Liver (tissue), 3 donors: ENCODE results near the gene WWC1.

ENCODE experiments used
- EGR1 ChIP-seq, 2 donors: IDR thresholded peaks; 2 replicates each; pipeline ENCODE4 v1.6.1; 2016 to 2018; ENCODE audit warnings: antibody characterized with exemption in 2 of 2, low read depth in 2 of 2
- TF ChIP-seq, protein P1 (sequence below): IDR thresholded peaks from 2 replicates; pipeline ENCODE4 v1.6.1; 2016; ENCODE audit warnings: antibody characterized with exemption, mild to moderate bottlenecking
- TF ChIP-seq, protein P2 (sequence below): fragments of 150-350 bp; IDR thresholded peaks from 2 replicates; pipeline ENCODE4 v1.5.1; 2017; ENCODE audit warnings: improper control_type of control experiment, low read depth, low read length; ENCODE audit not compliant: missing input control
- TF ChIP-seq, protein P3 (sequence below): IDR thresholded peaks from 2 replicates; pipeline ENCODE4 v1.6.1; 2016; ENCODE audit warnings: antibody characterized with exemption
- donor health status: healthy.
- donor health status: healthy.

GRCh38 chr5:168407211-168407610, 115.8 kb downstream of the WWC1 start:
- TF ChIP-seq EGR1 (IDR thresholded peaks at IDR 0.05; ENCODE audit: low read depth in 2 of 2), result no peak
- TF ChIP-seq, protein P1, sequence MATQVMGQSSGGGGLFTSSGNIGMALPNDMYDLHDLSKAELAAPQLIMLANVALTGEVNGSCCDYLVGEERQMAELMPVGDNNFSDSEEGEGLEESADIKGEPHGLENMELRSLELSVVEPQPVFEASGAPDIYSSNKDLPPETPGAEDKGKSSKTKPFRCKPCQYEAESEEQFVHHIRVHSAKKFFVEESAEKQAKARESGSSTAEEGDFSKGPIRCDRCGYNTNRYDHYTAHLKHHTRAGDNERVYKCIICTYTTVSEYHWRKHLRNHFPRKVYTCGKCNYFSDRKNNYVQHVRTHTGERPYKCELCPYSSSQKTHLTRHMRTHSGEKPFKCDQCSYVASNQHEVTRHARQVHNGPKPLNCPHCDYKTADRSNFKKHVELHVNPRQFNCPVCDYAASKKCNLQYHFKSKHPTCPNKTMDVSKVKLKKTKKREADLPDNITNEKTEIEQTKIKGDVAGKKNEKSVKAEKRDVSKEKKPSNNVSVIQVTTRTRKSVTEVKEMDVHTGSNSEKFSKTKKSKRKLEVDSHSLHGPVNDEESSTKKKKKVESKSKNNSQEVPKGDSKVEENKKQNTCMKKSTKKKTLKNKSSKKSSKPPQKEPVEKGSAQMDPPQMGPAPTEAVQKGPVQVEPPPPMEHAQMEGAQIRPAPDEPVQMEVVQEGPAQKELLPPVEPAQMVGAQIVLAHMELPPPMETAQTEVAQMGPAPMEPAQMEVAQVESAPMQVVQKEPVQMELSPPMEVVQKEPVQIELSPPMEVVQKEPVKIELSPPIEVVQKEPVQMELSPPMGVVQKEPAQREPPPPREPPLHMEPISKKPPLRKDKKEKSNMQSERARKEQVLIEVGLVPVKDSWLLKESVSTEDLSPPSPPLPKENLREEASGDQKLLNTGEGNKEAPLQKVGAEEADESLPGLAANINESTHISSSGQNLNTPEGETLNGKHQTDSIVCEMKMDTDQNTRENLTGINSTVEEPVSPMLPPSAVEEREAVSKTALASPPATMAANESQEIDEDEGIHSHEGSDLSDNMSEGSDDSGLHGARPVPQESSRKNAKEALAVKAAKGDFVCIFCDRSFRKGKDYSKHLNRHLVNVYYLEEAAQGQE, result no peak
- TF ChIP-seq, protein P2, sequence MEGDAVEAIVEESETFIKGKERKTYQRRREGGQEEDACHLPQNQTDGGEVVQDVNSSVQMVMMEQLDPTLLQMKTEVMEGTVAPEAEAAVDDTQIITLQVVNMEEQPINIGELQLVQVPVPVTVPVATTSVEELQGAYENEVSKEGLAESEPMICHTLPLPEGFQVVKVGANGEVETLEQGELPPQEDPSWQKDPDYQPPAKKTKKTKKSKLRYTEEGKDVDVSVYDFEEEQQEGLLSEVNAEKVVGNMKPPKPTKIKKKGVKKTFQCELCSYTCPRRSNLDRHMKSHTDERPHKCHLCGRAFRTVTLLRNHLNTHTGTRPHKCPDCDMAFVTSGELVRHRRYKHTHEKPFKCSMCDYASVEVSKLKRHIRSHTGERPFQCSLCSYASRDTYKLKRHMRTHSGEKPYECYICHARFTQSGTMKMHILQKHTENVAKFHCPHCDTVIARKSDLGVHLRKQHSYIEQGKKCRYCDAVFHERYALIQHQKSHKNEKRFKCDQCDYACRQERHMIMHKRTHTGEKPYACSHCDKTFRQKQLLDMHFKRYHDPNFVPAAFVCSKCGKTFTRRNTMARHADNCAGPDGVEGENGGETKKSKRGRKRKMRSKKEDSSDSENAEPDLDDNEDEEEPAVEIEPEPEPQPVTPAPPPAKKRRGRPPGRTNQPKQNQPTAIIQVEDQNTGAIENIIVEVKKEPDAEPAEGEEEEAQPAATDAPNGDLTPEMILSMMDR, result no peak
- TF ChIP-seq, protein P3, sequence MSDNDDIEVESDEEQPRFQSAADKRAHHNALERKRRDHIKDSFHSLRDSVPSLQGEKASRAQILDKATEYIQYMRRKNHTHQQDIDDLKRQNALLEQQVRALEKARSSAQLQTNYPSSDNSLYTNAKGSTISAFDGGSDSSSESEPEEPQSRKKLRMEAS, result no peak
